ENCODE measurements around the gene DAPL1. TPM values are rescaled to one million over a fixed set of nuclear protein-coding genes. Genes with fewer than 3 reads are reported as not detected.

Gene DAPL1
- polyA plus RNA-seq, 3 donors, result not detected

DNA sequence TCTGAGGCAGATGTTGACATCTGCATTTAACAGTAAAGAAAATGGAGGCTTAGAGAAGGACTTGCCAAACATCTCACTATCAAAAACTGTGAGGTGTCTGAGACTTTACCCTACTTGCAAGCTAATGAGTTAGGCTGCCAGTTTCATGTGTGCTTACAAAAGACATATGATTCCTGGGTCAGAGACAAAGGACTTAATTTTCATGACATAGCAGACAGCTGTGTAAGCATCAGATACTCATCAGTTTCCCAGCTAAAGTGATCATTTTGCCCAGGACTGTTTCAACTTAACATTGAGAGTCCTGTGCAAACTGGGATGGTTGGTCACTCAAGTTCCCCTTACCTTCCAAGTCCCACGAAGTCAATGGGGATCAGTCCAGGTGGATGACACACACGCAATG is 18.9 kb upstream of the DAPL1 start:
- Histone ChIP-seq H3K36me3 (replicated peaks in 1 of 2; ENCODE audit: control insufficient read depth in 1 of 2, insufficient read depth in 2 of 2, low read length in 2 of 2) (no peaks in the 10 kb centered on the region), H4K20me1 (ENCODE audit: insufficient read depth, low read length) (no peaks in the 10 kb centered on the region), H3K4me3 (replicated peaks in 1 of 3; ENCODE audit: low read depth in 2 of 3, low read length in 3 of 3) (no peak overlapping the region), H3K4me2 (replicated peaks; ENCODE audit: extremely low read depth, low read length, poor library complexity, severe bottlenecking) (no peak overlapping the region), H3K4me1 (ENCODE audit: control insufficient read depth in 1 of 2, insufficient read depth in 2 of 2, low read length in 2 of 2) (no peaks in the 10 kb centered on the region), H3K9me3 (replicated peaks in 1 of 2; ENCODE audit: control insufficient read depth in 1 of 2, insufficient read depth in 1 of 2, low read length in 2 of 2) (no peaks in the 10 kb centered on the region), H2AFZ (ENCODE audit: insufficient read depth, low read depth, low read length, poor library complexity, severe bottlenecking) (no peak overlapping the region), H3K27ac (ENCODE audit: low read depth in 1 of 2, low read length in 2 of 2) (no peak overlapping the region), H3K79me2 (ENCODE audit: insufficient read depth, low read length) (no peaks in the 10 kb centered on the region), H3K27me3 (ENCODE audit: control insufficient read depth in 2 of 2, insufficient read depth in 2 of 2, low read length in 2 of 2) (no peaks in the 10 kb centered on the region), H3K9ac (ENCODE audit: insufficient read depth, low read length, poor library complexity, severe bottlenecking) (no peak overlapping the region)
- Mint-ChIP-seq H3K4me1 (no peaks in the 10 kb centered on the region), H3K27ac (no peak overlapping the region), H3K4me3 (no peak overlapping the region), H3K36me3 (no peaks in the 10 kb centered on the region), H3K9me3 (no peaks in the 10 kb centered on the region), H3K27me3 (ENCODE audit: low read depth in 3 of 3) (peaks cover 0 to 4% (median 2%) of the 10 kb centered on the region in 3 donors)
- DNase-seq, result no peak
- intact Hi-C loops (cut with micrococcal nuclease), result no loop called here
- WGBS (ENCODE audit: insufficient coverage), result 94% methylated on average over 2 of the region's 2 CpGs
- TF ChIP-seq, protein P1, sequence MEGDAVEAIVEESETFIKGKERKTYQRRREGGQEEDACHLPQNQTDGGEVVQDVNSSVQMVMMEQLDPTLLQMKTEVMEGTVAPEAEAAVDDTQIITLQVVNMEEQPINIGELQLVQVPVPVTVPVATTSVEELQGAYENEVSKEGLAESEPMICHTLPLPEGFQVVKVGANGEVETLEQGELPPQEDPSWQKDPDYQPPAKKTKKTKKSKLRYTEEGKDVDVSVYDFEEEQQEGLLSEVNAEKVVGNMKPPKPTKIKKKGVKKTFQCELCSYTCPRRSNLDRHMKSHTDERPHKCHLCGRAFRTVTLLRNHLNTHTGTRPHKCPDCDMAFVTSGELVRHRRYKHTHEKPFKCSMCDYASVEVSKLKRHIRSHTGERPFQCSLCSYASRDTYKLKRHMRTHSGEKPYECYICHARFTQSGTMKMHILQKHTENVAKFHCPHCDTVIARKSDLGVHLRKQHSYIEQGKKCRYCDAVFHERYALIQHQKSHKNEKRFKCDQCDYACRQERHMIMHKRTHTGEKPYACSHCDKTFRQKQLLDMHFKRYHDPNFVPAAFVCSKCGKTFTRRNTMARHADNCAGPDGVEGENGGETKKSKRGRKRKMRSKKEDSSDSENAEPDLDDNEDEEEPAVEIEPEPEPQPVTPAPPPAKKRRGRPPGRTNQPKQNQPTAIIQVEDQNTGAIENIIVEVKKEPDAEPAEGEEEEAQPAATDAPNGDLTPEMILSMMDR (IDR thresholded peaks at IDR 0.05), result no peak

DNA sequence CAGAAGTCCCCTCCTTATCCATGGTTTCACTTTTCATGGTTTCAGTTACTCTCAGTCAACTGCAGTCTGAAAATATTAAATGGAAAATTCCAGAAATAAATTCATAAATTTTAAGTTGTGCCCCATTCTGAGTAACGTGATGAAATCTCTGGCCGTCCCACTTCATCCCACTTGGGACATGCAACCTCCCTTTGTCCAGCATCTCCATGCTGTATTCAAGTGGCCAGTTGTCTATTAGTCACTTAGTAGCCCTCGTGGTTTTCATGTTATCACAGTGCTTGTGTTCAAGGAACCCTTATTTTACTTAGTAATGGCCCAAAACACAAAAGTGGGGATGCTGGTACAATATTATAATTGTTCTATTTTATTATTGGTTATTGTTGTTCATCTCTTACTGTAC is 18.0 kb upstream of the DAPL1 start:
- TF ChIP-seq, protein P1 (IDR thresholded peaks at IDR 0.05), result no peak
- H3K4me3 Mint-ChIP-seq, result no peak overlapping the region
- H3K4me1 Mint-ChIP-seq, result no peaks in the 10 kb centered on the region

More for the DNA sequence above, 18.0 kb upstream of the DAPL1 start:
- no peaks in the 10 kb centered on the region for H3K27me3 ChIP-seq (ENCODE audit: control insufficient read depth in 2 of 2, insufficient read depth in 2 of 2, low read length in 2 of 2)
- H3K27ac ChIP-seq (ENCODE audit: low read depth in 1 of 2, low read length in 2 of 2), result no peak overlapping the region
- no peak overlapping the region for H3K27ac Mint-ChIP-seq
- no peaks in the 10 kb centered on the region for H4K20me1 ChIP-seq (ENCODE audit: insufficient read depth, low read length)
- no peak overlapping the region for H3K9ac ChIP-seq (ENCODE audit: insufficient read depth, low read length, poor library complexity, severe bottlenecking)
- no peak overlapping the region for H3K4me3 ChIP-seq (replicated peaks in 1 of 3; ENCODE audit: low read depth in 2 of 3, low read length in 3 of 3)
- DNase-seq, result no peak
- intact Hi-C loops (cut with micrococcal nuclease), result no loop called here
- WGBS (ENCODE audit: insufficient coverage), result no CpG with 5 or more reads among the region's 3 CpGs
- H3K27me3 Mint-ChIP-seq (ENCODE audit: low read depth in 3 of 3), result peaks cover 0 to 2% (median 2%) of the 10 kb centered on the region in 3 donors
- H3K4me2 ChIP-seq (replicated peaks; ENCODE audit: extremely low read depth, low read length, poor library complexity, severe bottlenecking), result no peak overlapping the region
- no peaks in the 10 kb centered on the region for H3K4me1 ChIP-seq (ENCODE audit: control insufficient read depth in 1 of 2, insufficient read depth in 2 of 2, low read length in 2 of 2)
- no peaks in the 10 kb centered on the region for H3K36me3 ChIP-seq (replicated peaks in 1 of 2; ENCODE audit: control insufficient read depth in 1 of 2, insufficient read depth in 2 of 2, low read length in 2 of 2)
- no peaks in the 10 kb centered on the region for H3K9me3 ChIP-seq (replicated peaks in 1 of 2; ENCODE audit: control insufficient read depth in 1 of 2, insufficient read depth in 1 of 2, low read length in 2 of 2)
- no peak overlapping the region for H2AFZ ChIP-seq (ENCODE audit: insufficient read depth, low read depth, low read length, poor library complexity, severe bottlenecking)
- H3K79me2 ChIP-seq (ENCODE audit: insufficient read depth, low read length), result no peaks in the 10 kb centered on the region
- H3K9me3 Mint-ChIP-seq, result no peaks in the 10 kb centered on the region
- no peaks in the 10 kb centered on the region for H3K36me3 Mint-ChIP-seq

All from CD14-positive monocyte (primary cell).